ENCODE measurements around the gene SIPA1L3.

Gene SIPA1L3

DNA sequence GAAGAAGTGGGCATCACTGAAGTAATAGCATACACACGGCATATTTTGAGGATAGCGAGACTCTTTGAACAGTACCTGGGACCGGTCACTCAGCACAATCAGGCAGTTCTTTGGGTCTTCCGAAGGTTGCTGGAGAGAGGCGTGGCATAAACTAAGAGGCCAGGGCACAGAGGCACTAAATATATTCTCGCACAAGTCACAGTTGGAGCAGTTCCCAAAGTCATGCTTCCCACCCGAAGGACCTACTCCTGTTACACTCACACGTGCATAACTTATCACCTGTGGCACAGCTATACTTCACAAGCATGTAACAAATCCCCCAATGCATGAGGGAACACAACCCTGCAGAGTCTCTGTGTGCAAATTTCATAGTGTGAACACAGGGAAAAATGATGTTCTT, 10.8 kb upstream of the SIPA1L3 start:
- Histone ChIP-seq H3K9me3 (replicated peaks in 1 of 2; ENCODE audit: control insufficient read depth in 2 of 2, insufficient read depth in 1 of 2, low read depth in 1 of 2, low read length in 2 of 2) (no peaks in the 10 kb centered on the region), H3K4ac (ENCODE audit: low read length) (no peak overlapping the region), H3K4me3 (ENCODE audit: low read length in 2 of 2) (no peak overlapping the region), H2AFZ (ENCODE audit: low read length) (no peak overlapping the region), H2BK15ac (ENCODE audit: low read length) (no peak overlapping the region), H4K8ac (ENCODE audit: low read depth, low read length) (no peak overlapping the region), H2BK5ac (ENCODE audit: low read length) (no peak overlapping the region), H3K18ac (ENCODE audit: low read length) (no peak overlapping the region), H3K9ac (ENCODE audit: low read depth, low read length, poor library complexity) (no peak overlapping the region), H2BK12ac (ENCODE audit: low read length) (no peak overlapping the region), H3K4me1 (ENCODE audit: control insufficient read depth in 2 of 2, insufficient read depth in 1 of 2, low read depth in 1 of 2, low read length in 2 of 2) (no peaks in the 10 kb centered on the region), H3K27ac (replicated peaks; ENCODE audit: low read length) (no peak overlapping the region), H3K23ac (ENCODE audit: low read depth, low read length, poor library complexity) (no peak overlapping the region), H2AK5ac (ENCODE audit: low read depth, low read length) (no peak overlapping the region), H2BK120ac (ENCODE audit: low read depth, low read length) (no peak overlapping the region), H3K14ac (ENCODE audit: low read length) (no peak overlapping the region), H3K4me2 (ENCODE audit: insufficient read depth, low read length, poor library complexity, severe bottlenecking) (no peak overlapping the region), H3K27me3 (ENCODE audit: control insufficient read depth in 3 of 3, insufficient read depth in 3 of 3, low read depth in 1 of 3, low read length in 3 of 3) (peaks cover 0 to 3% (median 0%) of the 10 kb centered on the region in 3 experiments), H4K91ac (ENCODE audit: low read depth, low read length, poor library complexity) (no peak overlapping the region), H3K36me3 (replicated peaks in 1 of 2; ENCODE audit: control insufficient read depth in 2 of 2, insufficient read depth in 2 of 2, low read length in 2 of 2) (no peaks in the 10 kb centered on the region), H3K79me1 (ENCODE audit: low read depth, low read length) (no peaks in the 10 kb centered on the region)
- WGBS, 2 donors (ENCODE audit: extremely low coverage in 2 of 2, insufficient read length in 2 of 2, insufficient replicate concordance in 1 of 2), result no CpG with 5 or more reads among the region's 8 CpGs
- no peak for DNase-seq (ENCODE audit: low spot score)

DNA sequence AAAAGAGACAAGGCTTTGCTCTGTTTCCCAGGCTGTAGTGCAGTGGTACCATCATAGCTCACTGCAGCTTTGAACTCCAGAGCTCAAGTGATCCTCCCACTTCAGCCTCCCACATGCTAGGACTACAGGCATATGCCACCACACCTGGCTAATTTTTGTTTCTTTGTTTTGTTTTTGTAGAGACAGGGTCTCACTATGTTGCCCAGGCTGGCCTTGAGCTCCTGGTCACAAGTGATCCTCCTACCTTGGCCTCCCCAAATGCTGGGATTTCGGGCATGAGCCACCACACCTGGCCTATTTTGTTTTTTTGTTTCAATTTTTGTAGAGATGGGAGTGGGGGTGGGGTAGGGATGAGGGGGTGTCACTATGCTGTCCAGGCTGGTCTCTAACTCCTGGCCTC, 7.6 kb upstream of the SIPA1L3 start:
- Histone ChIP-seq H3K4me2 (ENCODE audit: insufficient read depth, low read length, poor library complexity, severe bottlenecking) (no peak overlapping the region), H3K14ac (ENCODE audit: low read length) (no peak overlapping the region), H3K4me3 (ENCODE audit: low read length in 2 of 2) (no peak overlapping the region), H3K4me1 (ENCODE audit: control insufficient read depth in 2 of 2, insufficient read depth in 1 of 2, low read depth in 1 of 2, low read length in 2 of 2) (no peaks in the 10 kb centered on the region), H2BK12ac (ENCODE audit: low read length) (no peak overlapping the region), H3K36me3 (replicated peaks in 1 of 2; ENCODE audit: control insufficient read depth in 2 of 2, insufficient read depth in 2 of 2, low read length in 2 of 2) (no peaks in the 10 kb centered on the region), H3K27me3 (ENCODE audit: control insufficient read depth in 3 of 3, insufficient read depth in 3 of 3, low read depth in 1 of 3, low read length in 3 of 3) (no peaks in the 10 kb centered on the region), H2BK15ac (ENCODE audit: low read length) (no peak overlapping the region), H3K9ac (ENCODE audit: low read depth, low read length, poor library complexity) (no peak overlapping the region), H2BK5ac (ENCODE audit: low read length) (no peak overlapping the region), H3K23ac (ENCODE audit: low read depth, low read length, poor library complexity) (no peak overlapping the region), H3K27ac (replicated peaks; ENCODE audit: low read length) (no peak overlapping the region), H3K9me3 (replicated peaks in 1 of 2; ENCODE audit: control insufficient read depth in 2 of 2, insufficient read depth in 1 of 2, low read depth in 1 of 2, low read length in 2 of 2) (no peaks in the 10 kb centered on the region), H4K8ac (ENCODE audit: low read depth, low read length) (no peak overlapping the region), H2BK120ac (ENCODE audit: low read depth, low read length) (no peak overlapping the region), H3K79me1 (ENCODE audit: low read depth, low read length) (no peaks in the 10 kb centered on the region), H3K4ac (ENCODE audit: low read length) (no peak overlapping the region), H3K18ac (ENCODE audit: low read length) (no peak overlapping the region), H2AFZ (ENCODE audit: low read length) (no peak overlapping the region), H4K91ac (ENCODE audit: low read depth, low read length, poor library complexity) (no peak overlapping the region), H2AK5ac (ENCODE audit: low read depth, low read length) (no peak overlapping the region)
- no CpG with 5 or more reads among the region's 1 CpG for WGBS, 2 donors (ENCODE audit: extremely low coverage in 2 of 2, insufficient read length in 2 of 2, insufficient replicate concordance in 1 of 2)
- no peak for DNase-seq (ENCODE audit: low spot score)

DNA sequence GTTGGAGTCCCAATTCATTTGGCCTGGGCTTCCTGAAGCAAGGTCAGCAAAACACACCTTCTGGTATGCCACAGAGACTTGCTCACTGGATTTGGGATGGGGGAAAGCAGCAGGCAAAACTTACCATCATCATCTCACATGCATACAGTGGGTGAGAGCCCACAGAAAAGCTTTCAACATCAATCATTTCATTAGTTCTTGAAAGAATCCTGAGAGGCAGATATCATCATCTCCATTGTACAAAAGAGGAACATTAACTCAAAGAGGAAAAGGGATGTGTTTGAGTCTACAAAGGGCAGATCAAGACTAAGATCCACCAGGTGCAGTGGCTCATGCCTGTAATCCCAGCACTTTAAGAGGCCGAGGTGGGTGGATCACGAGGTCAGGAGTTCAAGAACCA, 7.0 kb upstream of the SIPA1L3 start:
- Histone ChIP-seq H3K27me3 (ENCODE audit: control insufficient read depth in 3 of 3, insufficient read depth in 3 of 3, low read depth in 1 of 3, low read length in 3 of 3) (no peaks in the 10 kb centered on the region), H4K8ac (ENCODE audit: low read depth, low read length) (no peak overlapping the region), H3K9ac (ENCODE audit: low read depth, low read length, poor library complexity) (no peak overlapping the region), H2AK5ac (ENCODE audit: low read depth, low read length) (no peak overlapping the region), H3K4ac (ENCODE audit: low read length) (no peak overlapping the region), H3K9me3 (replicated peaks in 1 of 2; ENCODE audit: control insufficient read depth in 2 of 2, insufficient read depth in 1 of 2, low read depth in 1 of 2, low read length in 2 of 2) (no peaks in the 10 kb centered on the region), H4K91ac (ENCODE audit: low read depth, low read length, poor library complexity) (no peak overlapping the region), H2BK12ac (ENCODE audit: low read length) (no peak overlapping the region), H3K79me1 (ENCODE audit: low read depth, low read length) (no peaks in the 10 kb centered on the region), H3K18ac (ENCODE audit: low read length) (no peak overlapping the region), H3K23ac (ENCODE audit: low read depth, low read length, poor library complexity) (no peak overlapping the region), H3K14ac (ENCODE audit: low read length) (no peak overlapping the region), H2BK15ac (ENCODE audit: low read length) (no peak overlapping the region), H2AFZ (ENCODE audit: low read length) (no peak overlapping the region), H3K4me2 (ENCODE audit: insufficient read depth, low read length, poor library complexity, severe bottlenecking) (no peak overlapping the region), H3K36me3 (replicated peaks in 1 of 2; ENCODE audit: control insufficient read depth in 2 of 2, insufficient read depth in 2 of 2, low read length in 2 of 2) (no peaks in the 10 kb centered on the region), H2BK5ac (ENCODE audit: low read length) (no peak overlapping the region), H3K4me1 (ENCODE audit: control insufficient read depth in 2 of 2, insufficient read depth in 1 of 2, low read depth in 1 of 2, low read length in 2 of 2) (no peaks in the 10 kb centered on the region), H3K27ac (replicated peaks; ENCODE audit: low read length) (no peak overlapping the region), H2BK120ac (ENCODE audit: low read depth, low read length) (no peak overlapping the region), H3K4me3 (ENCODE audit: low read length in 2 of 2) (no peak overlapping the region)
- no CpG with 5 or more reads among the region's 2 CpGs for WGBS, 2 donors (ENCODE audit: extremely low coverage in 2 of 2, insufficient read length in 2 of 2, insufficient replicate concordance in 1 of 2)
- DNase-seq (ENCODE audit: low spot score), result no peak

DNA sequence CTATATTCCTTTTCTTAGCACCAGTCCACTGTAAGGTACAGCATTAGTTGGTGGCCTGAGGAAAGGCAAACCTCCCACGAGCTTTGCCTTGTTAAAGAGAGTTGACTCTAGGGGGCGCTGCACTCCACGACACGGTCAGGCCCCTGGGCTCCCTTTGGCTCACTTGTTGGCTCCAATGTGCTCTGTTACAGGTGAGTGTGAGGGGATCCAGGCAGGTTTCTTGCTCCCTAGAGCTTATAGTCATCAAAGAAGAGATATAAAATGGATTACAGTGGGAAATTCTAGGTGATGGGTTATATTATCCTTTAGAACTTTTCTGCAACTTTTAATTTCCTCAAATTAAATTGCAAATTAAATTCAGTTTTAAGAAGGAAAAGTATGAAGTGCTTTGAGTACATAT, 4.3 kb upstream of the SIPA1L3 start:
- no CpG with 5 or more reads among the region's 4 CpGs for WGBS, 2 donors (ENCODE audit: extremely low coverage in 2 of 2, insufficient read length in 2 of 2, insufficient replicate concordance in 1 of 2)

More for the DNA sequence above, 4.3 kb upstream of the SIPA1L3 start:
- Histone ChIP-seq H2BK5ac (ENCODE audit: low read length) (no peak overlapping the region), H3K4me1 (ENCODE audit: control insufficient read depth in 2 of 2, insufficient read depth in 1 of 2, low read depth in 1 of 2, low read length in 2 of 2) (peaks cover 3 to 6% of the 10 kb centered on the region in 2 donors), H3K9me3 (replicated peaks in 1 of 2; ENCODE audit: control insufficient read depth in 2 of 2, insufficient read depth in 1 of 2, low read depth in 1 of 2, low read length in 2 of 2) (no peaks in the 10 kb centered on the region), H3K4ac (ENCODE audit: low read length) (no peak overlapping the region), H3K14ac (ENCODE audit: low read length) (no peak overlapping the region), H3K4me2 (ENCODE audit: insufficient read depth, low read length, poor library complexity, severe bottlenecking) (no peak overlapping the region), H3K9ac (ENCODE audit: low read depth, low read length, poor library complexity) (no peak overlapping the region), H3K36me3 (replicated peaks in 1 of 2; ENCODE audit: control insufficient read depth in 2 of 2, insufficient read depth in 2 of 2, low read length in 2 of 2) (no peaks in the 10 kb centered on the region), H2BK15ac (ENCODE audit: low read length) (no peak overlapping the region), H4K91ac (ENCODE audit: low read depth, low read length, poor library complexity) (no peak overlapping the region), H3K27ac (replicated peaks; ENCODE audit: low read length) (no peak overlapping the region), H3K23ac (ENCODE audit: low read depth, low read length, poor library complexity) (no peak overlapping the region), H2BK120ac (ENCODE audit: low read depth, low read length) (no peak overlapping the region), H2AFZ (ENCODE audit: low read length) (no peak overlapping the region), H3K18ac (ENCODE audit: low read length) (no peak overlapping the region), H2BK12ac (ENCODE audit: low read length) (no peak overlapping the region), H2AK5ac (ENCODE audit: low read depth, low read length) (no peak overlapping the region), H3K79me1 (ENCODE audit: low read depth, low read length) (peaks cover 5% of the 10 kb centered on the region), H4K8ac (ENCODE audit: low read depth, low read length) (no peak overlapping the region), H3K4me3 (ENCODE audit: low read length in 2 of 2) (no peak overlapping the region), H3K27me3 (ENCODE audit: control insufficient read depth in 3 of 3, insufficient read depth in 3 of 3, low read depth in 1 of 3, low read length in 3 of 3) (no peaks in the 10 kb centered on the region)
- peak; percentile 78 for DNase-seq (ENCODE audit: low spot score)

Measured in neuronal stem cell (in vitro differentiated cells).